Measurements from ENCODE around the gene PRKAG2. TPM values are rescaled to one million over a fixed set of nuclear protein-coding genes. Genes with fewer than 3 reads are reported as not detected.

Gene PRKAG2
- total RNA-seq, 1 donor from 2014 or later = 130 TPM

- DNase-seq = no peak
- no peaks in the 10 kb centered on the region for H3K9me3 ChIP-seq (replicated peaks)
- TF ChIP-seq CTCF (IDR thresholded peaks at IDR 0.05; ENCODE audit: borderline replicate concordance) = no peak
- no peaks in the 10 kb centered on the region for H3K36me3 ChIP-seq
- no peak overlapping the region for H3K27ac ChIP-seq (replicated peaks)
- intact Hi-C loops (cut with micrococcal nuclease) = no loop called here
- H3K4me3 ChIP-seq = no peak overlapping the region
- peaks cover 36% of the 10 kb centered on the region for H3K27me3 ChIP-seq (ENCODE audit: low read depth)
- peaks cover 17% of the 10 kb centered on the region for H3K4me1 ChIP-seq
Measured at GRCh38 chr7:151891753-151892152, 14.8 kb upstream of the PRKAG2 start.

DNA sequence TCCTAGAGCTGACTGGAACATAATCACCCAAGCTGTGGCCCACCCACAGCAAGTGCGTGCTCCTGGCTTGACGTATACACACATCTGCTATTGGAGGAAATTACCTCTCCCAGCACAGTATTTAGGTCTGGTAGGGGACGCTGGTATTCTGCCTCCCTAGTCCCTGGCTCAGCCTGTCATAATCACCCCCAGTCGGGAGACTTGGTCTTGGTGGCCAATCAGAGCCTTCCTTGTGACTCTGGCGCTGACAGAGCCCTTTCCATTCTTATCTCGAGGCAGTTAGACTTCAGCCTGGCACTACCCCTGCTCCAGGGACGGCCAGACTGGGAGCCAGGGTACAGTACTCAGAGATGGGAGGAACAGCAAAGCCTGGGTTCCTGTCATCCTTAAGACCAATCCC lies 14.3 kb upstream of the PRKAG2 start:
- no peak for TF ChIP-seq CTCF (IDR thresholded peaks at IDR 0.05; ENCODE audit: borderline replicate concordance)
- Histone ChIP-seq H3K4me3 (no peak overlapping the region), H3K27ac (replicated peaks) (no peak overlapping the region), H3K27me3 (ENCODE audit: low read depth) (peaks cover 30% of the 10 kb centered on the region), H3K36me3 (no peaks in the 10 kb centered on the region), H3K9me3 (replicated peaks) (no peaks in the 10 kb centered on the region), H3K4me1 (peaks cover 17% of the 10 kb centered on the region)
- DNase-seq = no peak
- intact Hi-C loops (cut with micrococcal nuclease) = no loop called here

GRCh38 chr7:151890355-151891004 lies 13.6 kb upstream of the PRKAG2 start:
- Histone ChIP-seq H3K4me3 (no peak overlapping the region), H3K4me1 (peaks cover 17% of the 10 kb centered on the region), H3K27me3 (ENCODE audit: low read depth) (peaks cover 30% of the 10 kb centered on the region), H3K27ac (replicated peaks) (no peak overlapping the region), H3K36me3 (no peaks in the 10 kb centered on the region), H3K9me3 (replicated peaks) (no peaks in the 10 kb centered on the region)
- intact Hi-C loops (cut with micrococcal nuclease) = no loop called here
- no peak for DNase-seq
- TF ChIP-seq CTCF (IDR thresholded peaks at IDR 0.05; ENCODE audit: borderline replicate concordance) = no peak

DNA sequence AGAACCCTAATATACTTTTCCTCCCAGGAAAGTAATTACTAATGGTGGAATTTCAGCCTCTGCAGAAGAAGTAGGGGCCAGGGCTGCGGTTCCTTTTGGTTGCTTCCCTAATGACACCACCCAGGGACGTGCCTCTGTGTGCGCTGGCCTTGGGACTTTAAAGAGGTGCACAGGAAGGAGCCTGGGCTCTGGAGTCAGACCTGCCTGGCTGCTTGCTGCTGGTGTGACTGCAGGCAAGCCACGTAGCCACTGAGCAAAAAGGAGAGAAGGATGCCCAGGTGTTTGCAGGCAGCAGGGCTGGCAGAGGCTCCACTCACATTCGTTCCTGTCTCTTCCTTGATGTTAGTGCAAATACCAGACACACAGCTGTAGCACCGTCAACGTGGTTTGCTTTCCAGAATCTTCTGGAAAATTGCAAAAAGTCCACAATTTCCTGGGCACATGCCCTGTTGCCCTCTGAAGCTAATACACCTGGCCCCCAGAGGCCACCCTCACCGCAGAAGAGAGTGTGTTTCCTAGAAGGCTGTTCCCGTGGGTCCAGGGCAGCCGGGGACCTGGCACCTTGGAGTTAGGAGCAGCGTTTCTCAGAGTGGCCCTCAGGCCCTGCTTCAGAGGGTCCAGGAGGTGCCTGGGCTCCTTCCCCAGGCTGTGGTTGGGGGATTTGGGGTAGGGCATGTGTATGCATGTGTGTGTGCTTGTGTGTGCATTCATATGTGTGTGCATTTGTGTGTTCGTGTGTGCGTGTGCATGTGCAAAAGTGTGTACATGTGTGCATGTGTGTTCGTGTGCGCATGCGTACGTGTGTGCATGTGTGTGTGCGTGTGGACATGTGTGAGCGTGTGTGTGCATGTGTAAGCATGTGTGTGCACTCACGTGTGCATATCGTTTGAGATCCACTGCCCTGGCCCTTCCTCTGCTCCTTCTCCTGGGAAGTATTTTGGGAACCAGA lies 12.8 kb upstream of the PRKAG2 start:
- Histone ChIP-seq H3K4me3 (no peak overlapping the region), H3K36me3 (no peaks in the 10 kb centered on the region), H3K27me3 (ENCODE audit: low read depth) (peaks cover 38% of the 10 kb centered on the region), H3K9me3 (replicated peaks) (no peaks in the 10 kb centered on the region), H3K27ac (replicated peaks) (no peak overlapping the region), H3K4me1 (peaks cover 17% of the 10 kb centered on the region)
- DNase-seq = no peak
- TF ChIP-seq CTCF (IDR thresholded peaks at IDR 0.05; ENCODE audit: borderline replicate concordance) = no peak
- intact Hi-C loops (cut with micrococcal nuclease) = no loop called here

DNA sequence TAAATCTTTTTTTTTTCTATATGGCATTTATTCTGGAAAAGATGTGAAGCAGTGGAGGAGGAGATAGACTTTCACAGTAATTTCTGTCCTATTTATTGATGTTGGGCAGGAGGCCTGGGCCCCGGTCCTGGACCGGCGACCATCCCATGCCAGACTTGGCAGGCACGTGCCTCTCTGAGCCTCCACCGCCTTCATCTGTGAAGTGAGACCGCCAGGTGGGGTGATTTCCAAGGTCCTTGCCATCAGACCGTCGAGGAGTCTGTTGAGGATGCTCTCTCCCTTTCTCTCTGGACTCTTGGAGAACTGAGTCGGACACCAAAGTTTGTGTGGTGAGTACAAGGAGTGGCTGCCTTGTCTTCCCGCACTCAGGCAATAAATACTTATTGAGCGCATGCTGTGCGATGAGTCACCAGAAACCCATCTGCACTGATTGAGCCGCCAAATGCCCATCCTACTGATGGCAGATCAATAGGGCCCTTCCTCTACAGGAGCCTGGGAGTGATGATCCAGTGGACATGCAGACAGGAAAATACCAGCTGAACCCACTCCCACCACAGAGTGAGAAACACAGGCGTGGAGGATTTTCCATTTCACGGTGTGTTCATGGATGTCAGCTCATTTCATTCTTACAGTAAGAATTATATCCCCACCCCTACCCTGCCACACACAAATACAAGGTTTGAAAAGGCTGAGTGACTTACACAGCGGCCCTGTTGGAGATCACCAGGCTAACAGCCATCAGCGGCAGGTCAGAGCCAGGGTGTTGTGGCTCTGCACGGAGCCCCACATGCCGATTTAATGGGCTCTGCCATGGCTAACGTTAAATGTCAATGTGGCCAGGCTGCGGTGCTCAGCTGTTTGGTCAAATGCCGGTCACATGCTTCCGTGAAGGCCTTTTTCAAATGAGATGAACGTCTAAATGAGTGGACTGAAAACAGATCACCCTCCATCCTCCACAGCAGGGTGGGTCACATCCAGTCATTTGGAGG lies 11.5 kb upstream of the PRKAG2 start:
- no peaks in the 10 kb centered on the region for H3K9me3 ChIP-seq (replicated peaks)
- no peaks in the 10 kb centered on the region for H3K36me3 ChIP-seq
- DNase-seq = no peak
- no peak overlapping the region for H3K4me3 ChIP-seq
- H3K27me3 ChIP-seq (ENCODE audit: low read depth) = peaks cover 41% of the 10 kb centered on the region
- no peak overlapping the region for H3K27ac ChIP-seq (replicated peaks)
- no peak for TF ChIP-seq CTCF (IDR thresholded peaks at IDR 0.05; ENCODE audit: borderline replicate concordance)
- intact Hi-C loops (cut with micrococcal nuclease) = no loop called here
- H3K4me1 ChIP-seq = peaks cover 17% of the 10 kb centered on the region
